GM12874 (cell line): ENCODE measurements around the gene TMEM45A.

Source experiments
- TF ChIP-seq, protein P1 (sequence below): IDR thresholded peaks from 2 replicates; pipeline ENCODE4 v1.5.1; 2011; ENCODE audit warnings: low read depth, mild to moderate bottlenecking, control low read depth, low read length, moderate library complexity; ENCODE audit not compliant: insufficient read depth

Gene TMEM45A

GRCh38 chr3:100470951-100471350 is 21.5 kb upstream of the TMEM45A start:
- TF ChIP-seq, protein P1, sequence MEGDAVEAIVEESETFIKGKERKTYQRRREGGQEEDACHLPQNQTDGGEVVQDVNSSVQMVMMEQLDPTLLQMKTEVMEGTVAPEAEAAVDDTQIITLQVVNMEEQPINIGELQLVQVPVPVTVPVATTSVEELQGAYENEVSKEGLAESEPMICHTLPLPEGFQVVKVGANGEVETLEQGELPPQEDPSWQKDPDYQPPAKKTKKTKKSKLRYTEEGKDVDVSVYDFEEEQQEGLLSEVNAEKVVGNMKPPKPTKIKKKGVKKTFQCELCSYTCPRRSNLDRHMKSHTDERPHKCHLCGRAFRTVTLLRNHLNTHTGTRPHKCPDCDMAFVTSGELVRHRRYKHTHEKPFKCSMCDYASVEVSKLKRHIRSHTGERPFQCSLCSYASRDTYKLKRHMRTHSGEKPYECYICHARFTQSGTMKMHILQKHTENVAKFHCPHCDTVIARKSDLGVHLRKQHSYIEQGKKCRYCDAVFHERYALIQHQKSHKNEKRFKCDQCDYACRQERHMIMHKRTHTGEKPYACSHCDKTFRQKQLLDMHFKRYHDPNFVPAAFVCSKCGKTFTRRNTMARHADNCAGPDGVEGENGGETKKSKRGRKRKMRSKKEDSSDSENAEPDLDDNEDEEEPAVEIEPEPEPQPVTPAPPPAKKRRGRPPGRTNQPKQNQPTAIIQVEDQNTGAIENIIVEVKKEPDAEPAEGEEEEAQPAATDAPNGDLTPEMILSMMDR, result no peak

DNA sequence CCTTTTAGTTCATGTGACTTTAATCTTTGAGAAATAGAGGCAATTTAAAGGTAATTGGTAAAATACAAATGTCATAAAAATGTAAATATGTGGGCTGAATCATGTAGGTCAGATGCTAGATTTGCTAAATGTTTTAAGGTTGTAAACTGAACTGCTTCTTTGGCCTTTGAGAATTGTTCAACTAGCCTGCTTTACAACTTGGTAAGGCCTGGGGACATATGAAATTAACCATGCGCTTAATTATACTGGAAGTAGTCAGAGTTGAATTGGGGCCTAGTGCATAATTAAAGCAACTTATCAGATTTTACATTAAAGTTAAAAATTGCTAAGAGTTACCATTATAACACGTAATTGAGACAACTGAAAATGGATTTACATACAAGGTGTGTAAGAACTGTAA is 21.0 kb upstream of the TMEM45A start:
- TF ChIP-seq, protein P1, result no peak

DNA sequence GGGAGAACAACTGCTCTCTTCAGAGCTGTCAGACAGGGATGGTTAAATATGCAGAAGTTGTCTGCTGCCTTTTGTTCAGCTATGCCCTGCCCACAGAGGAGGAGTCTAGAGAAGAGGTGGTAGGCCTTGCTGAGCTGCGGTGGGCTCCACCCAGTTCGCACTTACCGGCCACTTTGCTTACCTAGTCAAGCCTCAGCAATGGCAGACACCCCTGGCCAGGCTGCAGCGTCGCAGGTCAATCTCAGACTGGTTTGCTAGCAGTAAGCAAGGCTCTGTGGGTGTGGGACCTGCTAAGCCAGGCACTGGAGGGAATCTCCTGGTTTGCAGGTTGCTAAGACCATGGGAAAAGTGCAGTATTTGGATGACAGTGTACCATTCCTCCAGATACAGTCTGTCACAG is 12.3 kb upstream of the TMEM45A start:
- TF ChIP-seq, protein P1, result no peak

GRCh38 chr3:100482176-100482575 is 10.2 kb upstream of the TMEM45A start:
- TF ChIP-seq, protein P1, result no peak

DNA sequence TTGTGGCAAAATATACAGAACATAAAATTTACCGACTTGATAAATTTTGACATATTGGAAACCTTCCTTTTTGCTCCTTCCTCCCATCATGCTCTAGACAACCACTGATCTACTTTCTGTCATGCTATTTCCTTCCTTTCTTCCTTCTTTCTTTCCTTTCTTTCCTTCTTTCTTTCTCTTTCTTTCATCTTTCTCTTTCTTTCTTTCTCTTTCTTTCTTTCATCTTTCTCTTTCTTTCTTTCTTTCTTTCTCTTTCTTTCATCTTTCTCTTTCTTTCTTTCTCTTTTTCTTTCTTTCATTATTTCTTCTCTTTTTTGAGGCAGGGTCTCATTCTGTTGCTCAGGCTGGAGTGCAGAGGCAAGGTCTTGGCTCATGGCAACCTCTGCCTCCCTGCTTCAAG is 8.9 kb upstream of the TMEM45A start:
- TF ChIP-seq, protein P1, result no peak

GRCh38 chr3:100486808-100487207 is 5.6 kb upstream of the TMEM45A start:
- TF ChIP-seq, protein P1, result no peak

- TF ChIP-seq, protein P1, result no peak
These were observed 3.3 kb upstream of the TMEM45A start for GRCh38 chr3:100489118-100489517.

DNA sequence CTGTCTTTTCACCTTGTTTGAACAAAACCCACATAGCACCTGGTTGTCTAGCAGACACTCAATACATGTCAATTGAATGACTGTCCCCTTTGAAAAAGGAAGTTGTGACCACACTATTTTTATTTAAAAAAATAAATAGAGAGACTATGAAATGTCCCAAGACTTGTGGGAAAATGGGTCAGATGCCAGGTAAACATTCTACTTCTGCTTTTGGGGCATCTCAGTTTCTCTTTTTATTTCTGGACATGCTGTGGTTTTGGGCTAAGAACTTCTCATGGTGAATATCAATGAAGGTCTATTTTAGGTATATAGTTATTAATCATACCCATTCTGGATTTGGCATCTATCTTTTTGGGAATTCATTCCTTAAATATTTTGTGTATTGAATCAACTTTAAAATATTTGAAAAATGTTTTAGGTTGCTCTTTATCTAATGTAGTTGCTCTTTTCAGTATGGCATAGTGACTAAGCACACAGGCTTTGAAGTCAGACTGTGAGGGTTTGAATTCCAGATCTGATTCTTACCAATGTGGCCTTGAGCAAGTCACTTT is 4.4 kb downstream of the TMEM45A start:
- TF ChIP-seq, protein P1, result no peak
